H1 (cell line): ENCODE data around the gene CHRNA9. TPM values are rescaled to one million over a fixed set of nuclear protein-coding genes. Genes with fewer than 3 reads are reported as not detected.

Experiments used
- FOSL1 ChIP-seq: IDR thresholded peaks from 2 replicates; pipeline ENCODE4 v1.6.1; 2011; ENCODE audit warnings: mild to moderate bottlenecking, low read depth, low read length, moderate library complexity; ENCODE audit not compliant: insufficient read depth
- GTF2F1 ChIP-seq: IDR thresholded peaks from 2 replicates; pipeline ENCODE4 v1.6.1; 2012; ENCODE audit warnings: low read depth, low read length, improper control_type of control experiment, borderline replicate concordance
- ZNF274 ChIP-seq: IDR thresholded peaks from 2 replicates; pipeline ENCODE4 v1.7.0; 2012; ENCODE audit warnings: low read length, borderline replicate concordance; ENCODE audit errors: extremely low read depth
- polyA plus RNA-seq, 7 experiments: library from polyadenylated mRNA; depleted of rRNA in 3 of 7; stranded (reverse) in 5 of 7; unstranded in 2 of 7; fragments of >200 nt in 5 of 7; fragments of 200-250 nt in 2 of 7; gene quantifications; 1 replicate in 5 of 7; 2 replicates in 1 of 7; 4 replicates in 1 of 7; pipeline versions ENCODE4 v1.2.1 to v1.2.3, GENCODE V29; 2011 to 2013; ENCODE audit warnings: missing spikeins in 2 of 7, mixed read lengths in 2 of 7
- total RNA-seq: library from RNA; stranded (reverse); fragmentation: NEBNext Ultra II Directional; extraction: Animal tissue kit (Norgen Biotek cat#: 25700); gene quantifications from 2 replicates; pipeline ENCODE4 v1.2.1, GENCODE V29; 2021

CHRNA9 gene
- total and polyA plus RNA-seq, 2 of the 8 experiments (the other 6 are each of a cell fraction or from before 2014, with no cell fraction given), result 1.4 to 3.3 TPM

- TF ChIP-seq FOSL1 (no peak), ZNF274 (no peak), GTF2F1 (no peak)
Measured at GRCh38 chr4:40330536-40330935, 4.6 kb upstream of the CHRNA9 start (continued).
